Sigmoid colon (tissue), 4 donors: Measurements from ENCODE around the gene MND1.

Experiments used
- POLR2AphosphoS5 ChIP-seq, 4 donors: sonication (generic); formaldehyde crosslinking; IDR thresholded peaks; one replicate each; pipeline ENCODE4 v1.6.1; 2017; ENCODE audit warnings: antibody characterized with exemption in 4 of 4
- TF ChIP-seq, protein P1 (sequence below), 4 experiments: fragments of 450-650 bp in 3 of 4; fragments of 200-600 bp in 1 of 4; IDR thresholded peaks; one replicate each; pipeline ENCODE4 v1.5.1; 2016 to 2019; ENCODE audit warnings: antibody characterized with exemption in 4 of 4, mild to moderate bottlenecking in 3 of 4, moderate library complexity in 2 of 4

GRCh38 chr4:153345012-153345981, 809 bp downstream of the MND1 start:
- TF ChIP-seq, protein P1, sequence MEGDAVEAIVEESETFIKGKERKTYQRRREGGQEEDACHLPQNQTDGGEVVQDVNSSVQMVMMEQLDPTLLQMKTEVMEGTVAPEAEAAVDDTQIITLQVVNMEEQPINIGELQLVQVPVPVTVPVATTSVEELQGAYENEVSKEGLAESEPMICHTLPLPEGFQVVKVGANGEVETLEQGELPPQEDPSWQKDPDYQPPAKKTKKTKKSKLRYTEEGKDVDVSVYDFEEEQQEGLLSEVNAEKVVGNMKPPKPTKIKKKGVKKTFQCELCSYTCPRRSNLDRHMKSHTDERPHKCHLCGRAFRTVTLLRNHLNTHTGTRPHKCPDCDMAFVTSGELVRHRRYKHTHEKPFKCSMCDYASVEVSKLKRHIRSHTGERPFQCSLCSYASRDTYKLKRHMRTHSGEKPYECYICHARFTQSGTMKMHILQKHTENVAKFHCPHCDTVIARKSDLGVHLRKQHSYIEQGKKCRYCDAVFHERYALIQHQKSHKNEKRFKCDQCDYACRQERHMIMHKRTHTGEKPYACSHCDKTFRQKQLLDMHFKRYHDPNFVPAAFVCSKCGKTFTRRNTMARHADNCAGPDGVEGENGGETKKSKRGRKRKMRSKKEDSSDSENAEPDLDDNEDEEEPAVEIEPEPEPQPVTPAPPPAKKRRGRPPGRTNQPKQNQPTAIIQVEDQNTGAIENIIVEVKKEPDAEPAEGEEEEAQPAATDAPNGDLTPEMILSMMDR (IDR thresholded peaks at IDR 0.05): no peak
- no peak for TF ChIP-seq POLR2AphosphoS5 (IDR thresholded peaks at IDR 0.05)
